SK-N-SH treated with all-trans-retinoic acid at 6 μM for 48 hours (cell line): Measurements from ENCODE around the gene KRR1.

Experiments
- ATAC-seq: fragments of 200-7000 bp; cut with Tn5 transposase; 3 replicates; pipeline ENCODE4 v1.9.1; 2020; ENCODE audit warnings: mild to moderate bottlenecking, moderate library complexity
- ARNTL ChIP-seq: fragments of 450-650 bp; formaldehyde crosslinking; IDR thresholded peaks from 2 replicates; pipeline ENCODE4 v1.5.0; 2020; ENCODE audit warnings: low read depth, mild to moderate bottlenecking, moderate library complexity, borderline replicate concordance
- BACH2 ChIP-seq: fragments of 250-450 bp; sonication (Bioruptor Pico); IDR thresholded peaks from 2 replicates; pipeline ENCODE4 v1.9.0; 2021; ENCODE audit warnings: mild to moderate bottlenecking, borderline replicate concordance
- CSDC2 ChIP-seq: fragments of 250-450 bp; sonication (Bioruptor Pico); IDR thresholded peaks from 2 replicates; pipeline ENCODE4 v1.5.0; 2020; ENCODE audit warnings: mild to moderate bottlenecking, moderate library complexity
- CSRNP3 ChIP-seq: fragments of 250-450 bp; sonication (Bioruptor Pico); IDR thresholded peaks from 2 replicates; pipeline ENCODE4 v1.5.1; 2021; ENCODE audit warnings: mild to moderate bottlenecking, moderate library complexity
- ESRRG ChIP-seq: fragments of 250-450 bp; sonication (Bioruptor Pico); IDR thresholded peaks from 2 replicates; pipeline ENCODE4 v1.6.1; 2021; ENCODE audit warnings: mild to moderate bottlenecking
- ISL1 ChIP-seq: fragments of 250-450 bp; sonication (Bioruptor Pico); IDR thresholded peaks from 2 replicates; pipeline ENCODE4 v2.1.2; 2022; ENCODE audit warnings: mild to moderate bottlenecking, moderate library complexity
- OSR1 ChIP-seq: fragments of 250-450 bp; sonication (Bioruptor Pico); IDR thresholded peaks from 2 replicates; pipeline ENCODE4 v1.8.0; 2022; ENCODE audit warnings: moderate library complexity, mild to moderate bottlenecking, inconsistent platforms
- POU6F1 ChIP-seq: fragments of 250-450 bp; sonication (Bioruptor Pico); IDR thresholded peaks from 2 replicates; pipeline ENCODE4 v1.8.0; 2021; ENCODE audit warnings: low read depth, mild to moderate bottlenecking, moderate library complexity, borderline replicate concordance
- PPARA ChIP-seq: fragments of 250-450 bp; sonication (Bioruptor Pico); IDR thresholded peaks from 2 replicates; pipeline ENCODE4 v1.5.0; 2020; ENCODE audit warnings: mild to moderate bottlenecking, borderline replicate concordance
- RARB ChIP-seq: fragments of 250-450 bp; sonication (Bioruptor Pico); IDR thresholded peaks from 2 replicates; pipeline ENCODE4 v1.8.0; 2021; ENCODE audit warnings: mild to moderate bottlenecking, moderate library complexity
- SNAI2 ChIP-seq: fragments of 250-450 bp; sonication (Bioruptor Pico); IDR thresholded peaks from 2 replicates; pipeline ENCODE4 v1.5.0; 2020; ENCODE audit warnings: mild to moderate bottlenecking, moderate library complexity
- TCF4 ChIP-seq: fragments of 250-450 bp; sonication (Bioruptor Pico); IDR thresholded peaks from 2 replicates; pipeline ENCODE4 v1.8.0; 2021; ENCODE audit warnings: mild to moderate bottlenecking, moderate library complexity, borderline replicate concordance
- TOX ChIP-seq: fragments of 250-450 bp; sonication (Bioruptor Pico); IDR thresholded peaks from 2 replicates; pipeline ENCODE4 v1.8.0; 2021; ENCODE audit warnings: mild to moderate bottlenecking, moderate library complexity, borderline replicate concordance
- TSHZ2 ChIP-seq: fragments of 250-450 bp; sonication (Bioruptor Pico); IDR thresholded peaks from 2 replicates; pipeline ENCODE4 v1.5.0; 2020; ENCODE audit warnings: mild to moderate bottlenecking, moderate library complexity
- ZC3H10 ChIP-seq: fragments of 250-450 bp; sonication (Bioruptor Pico); IDR thresholded peaks from 2 replicates; pipeline ENCODE4 v1.5.1; 2021; ENCODE audit warnings: mild to moderate bottlenecking, moderate library complexity
- ZFP30 ChIP-seq: fragments of 450-650 bp; formaldehyde crosslinking; IDR thresholded peaks from 2 replicates; pipeline ENCODE4 v1.5.0; 2022; ENCODE audit warnings: mild to moderate bottlenecking, moderate library complexity
- ZNF565 ChIP-seq: fragments of 450-650 bp; formaldehyde crosslinking; conservative IDR thresholded peaks from 2 replicates; pipeline ENCODE4 v1.5.0; 2020; ENCODE audit warnings: low read depth, mild to moderate bottlenecking, moderate library complexity
- ZNF8 ChIP-seq: fragments of 450-650 bp; formaldehyde crosslinking; IDR thresholded peaks from 2 replicates; pipeline ENCODE4 v1.5.0; 2020; ENCODE audit warnings: mild to moderate bottlenecking, moderate library complexity
- TF ChIP-seq, protein P1 (sequence below): fragments of 250-450 bp; sonication (Bioruptor Pico); IDR thresholded peaks from 2 replicates; pipeline ENCODE4 v1.8.0; 2020; ENCODE audit warnings: mild to moderate bottlenecking, moderate library complexity, borderline replicate concordance
- TF ChIP-seq, protein P2 (sequence below): fragments of 250-450 bp; sonication (Bioruptor Pico); IDR thresholded peaks from 2 replicates; pipeline ENCODE4 v1.5.1; 2020; ENCODE audit warnings: low read depth, mild to moderate bottlenecking, moderate library complexity

The KRR1 gene

GRCh38 chr12:75503459-75503858, 8.0 kb downstream of the KRR1 start:
- TF ChIP-seq PPARA (no peak), ISL1 (CRISPR knock-in tag) (no peak), CSRNP3 (CRISPR knock-in tag) (no peak), OSR1 (CRISPR knock-in tag) (no peak), BACH2 (CRISPR knock-in tag) (no peak), TCF4 (no peak), ZC3H10 (no peak), CSDC2 (CRISPR knock-in tag) (no peak), ZNF565 (no peak), POU6F1 (CRISPR knock-in tag) (no peak), SNAI2 (no peak), TOX (CRISPR knock-in tag) (no peak), ZNF8 (CRISPR knock-in tag) (no peak), RARB (CRISPR knock-in tag) (no peak), TSHZ2 (CRISPR knock-in tag) (no peak), ARNTL (CRISPR knock-in tag) (no peak)
- ATAC-seq, result no peak

- no peak for TF ChIP-seq BACH2 (CRISPR knock-in tag)
- TF ChIP-seq CSDC2 (CRISPR knock-in tag), result no peak
- TF ChIP-seq ARNTL (CRISPR knock-in tag), result no peak
- no peak for TF ChIP-seq ZFP30
- TF ChIP-seq, protein P1, sequence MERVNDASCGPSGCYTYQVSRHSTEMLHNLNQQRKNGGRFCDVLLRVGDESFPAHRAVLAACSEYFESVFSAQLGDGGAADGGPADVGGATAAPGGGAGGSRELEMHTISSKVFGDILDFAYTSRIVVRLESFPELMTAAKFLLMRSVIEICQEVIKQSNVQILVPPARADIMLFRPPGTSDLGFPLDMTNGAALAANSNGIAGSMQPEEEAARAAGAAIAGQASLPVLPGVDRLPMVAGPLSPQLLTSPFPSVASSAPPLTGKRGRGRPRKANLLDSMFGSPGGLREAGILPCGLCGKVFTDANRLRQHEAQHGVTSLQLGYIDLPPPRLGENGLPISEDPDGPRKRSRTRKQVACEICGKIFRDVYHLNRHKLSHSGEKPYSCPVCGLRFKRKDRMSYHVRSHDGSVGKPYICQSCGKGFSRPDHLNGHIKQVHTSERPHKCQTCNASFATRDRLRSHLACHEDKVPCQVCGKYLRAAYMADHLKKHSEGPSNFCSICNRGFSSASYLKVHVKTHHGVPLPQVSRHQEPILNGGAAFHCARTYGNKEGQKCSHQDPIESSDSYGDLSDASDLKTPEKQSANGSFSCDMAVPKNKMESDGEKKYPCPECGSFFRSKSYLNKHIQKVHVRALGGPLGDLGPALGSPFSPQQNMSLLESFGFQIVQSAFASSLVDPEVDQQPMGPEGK, result no peak
- TF ChIP-seq CSRNP3 (CRISPR knock-in tag), result no peak
- no peak for TF ChIP-seq ESRRG (CRISPR knock-in tag)
- TF ChIP-seq POU6F1 (CRISPR knock-in tag), result no peak
- TF ChIP-seq RARB (CRISPR knock-in tag), result no peak
- TF ChIP-seq SNAI2, result no peak
- TF ChIP-seq ZC3H10, result no peak
- TF ChIP-seq, protein P2, sequence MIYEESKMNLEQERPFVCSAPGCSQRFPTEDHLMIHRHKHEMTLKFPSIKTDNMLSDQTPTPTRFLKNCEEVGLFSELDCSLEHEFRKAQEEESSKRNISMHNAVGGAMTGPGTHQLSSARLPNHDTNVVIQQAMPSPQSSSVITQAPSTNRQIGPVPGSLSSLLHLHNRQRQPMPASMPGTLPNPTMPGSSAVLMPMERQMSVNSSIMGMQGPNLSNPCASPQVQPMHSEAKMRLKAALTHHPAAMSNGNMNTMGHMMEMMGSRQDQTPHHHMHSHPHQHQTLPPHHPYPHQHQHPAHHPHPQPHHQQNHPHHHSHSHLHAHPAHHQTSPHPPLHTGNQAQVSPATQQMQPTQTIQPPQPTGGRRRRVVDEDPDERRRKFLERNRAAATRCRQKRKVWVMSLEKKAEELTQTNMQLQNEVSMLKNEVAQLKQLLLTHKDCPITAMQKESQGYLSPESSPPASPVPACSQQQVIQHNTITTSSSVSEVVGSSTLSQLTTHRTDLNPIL (CRISPR knock-in tag), result no peak
- no peak for TF ChIP-seq PPARA
- TF ChIP-seq OSR1 (CRISPR knock-in tag), result no peak
- no peak for TF ChIP-seq TCF4
- no peak for TF ChIP-seq ZNF565
- TF ChIP-seq ZNF8 (CRISPR knock-in tag), result no peak
- no peak for ATAC-seq
These were observed 20.2 kb downstream of the KRR1 start for GRCh38 chr12:75491169-75491568.
